ENCODE results near the gene COL4A2.

DNA sequence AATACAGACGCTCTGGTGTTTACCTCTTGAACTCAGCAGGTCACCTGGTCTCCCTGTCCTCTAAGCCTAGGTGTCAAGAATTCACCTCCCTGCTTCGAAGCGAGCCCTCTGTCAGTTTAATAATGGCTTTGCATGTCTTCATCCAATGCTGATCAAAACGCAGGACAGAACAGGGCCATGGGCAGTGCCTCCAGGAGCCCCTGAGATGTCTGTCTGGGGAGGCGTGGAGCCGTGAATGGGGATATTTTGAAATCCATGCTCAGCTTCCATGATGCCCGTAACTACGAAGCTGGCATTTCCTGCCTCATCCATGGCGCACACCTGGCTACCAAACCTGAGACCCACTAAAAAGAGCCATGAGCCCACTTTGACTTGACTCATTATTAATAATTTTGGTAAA is 140.7 kb downstream of the COL4A2 start:
- TF ChIP-seq, protein P1, sequence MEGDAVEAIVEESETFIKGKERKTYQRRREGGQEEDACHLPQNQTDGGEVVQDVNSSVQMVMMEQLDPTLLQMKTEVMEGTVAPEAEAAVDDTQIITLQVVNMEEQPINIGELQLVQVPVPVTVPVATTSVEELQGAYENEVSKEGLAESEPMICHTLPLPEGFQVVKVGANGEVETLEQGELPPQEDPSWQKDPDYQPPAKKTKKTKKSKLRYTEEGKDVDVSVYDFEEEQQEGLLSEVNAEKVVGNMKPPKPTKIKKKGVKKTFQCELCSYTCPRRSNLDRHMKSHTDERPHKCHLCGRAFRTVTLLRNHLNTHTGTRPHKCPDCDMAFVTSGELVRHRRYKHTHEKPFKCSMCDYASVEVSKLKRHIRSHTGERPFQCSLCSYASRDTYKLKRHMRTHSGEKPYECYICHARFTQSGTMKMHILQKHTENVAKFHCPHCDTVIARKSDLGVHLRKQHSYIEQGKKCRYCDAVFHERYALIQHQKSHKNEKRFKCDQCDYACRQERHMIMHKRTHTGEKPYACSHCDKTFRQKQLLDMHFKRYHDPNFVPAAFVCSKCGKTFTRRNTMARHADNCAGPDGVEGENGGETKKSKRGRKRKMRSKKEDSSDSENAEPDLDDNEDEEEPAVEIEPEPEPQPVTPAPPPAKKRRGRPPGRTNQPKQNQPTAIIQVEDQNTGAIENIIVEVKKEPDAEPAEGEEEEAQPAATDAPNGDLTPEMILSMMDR (tag by site-specific recombination; IDR thresholded peaks at IDR 0.05) = no peak
- TF ChIP-seq ZNF629 (tag by site-specific recombination; IDR thresholded peaks at IDR 0.05) (no peak), PRDM1 (tag by site-specific recombination; IDR thresholded peaks at IDR 0.05) (no peak), ZNF140 (tag by site-specific recombination; IDR thresholded peaks at IDR 0.05) (no peak), ZNF768 (tag by site-specific recombination; IDR thresholded peaks at IDR 0.05) (no peak), ZNF391 (tag by site-specific recombination; IDR thresholded peaks at IDR 0.05; ENCODE audit: borderline replicate concordance, low read depth) (no peak), SETDB1 (IDR thresholded peaks at IDR 0.05; ENCODE audit: insufficient read length, low read length) (no peak)
- TF ChIP-seq, protein P2, sequence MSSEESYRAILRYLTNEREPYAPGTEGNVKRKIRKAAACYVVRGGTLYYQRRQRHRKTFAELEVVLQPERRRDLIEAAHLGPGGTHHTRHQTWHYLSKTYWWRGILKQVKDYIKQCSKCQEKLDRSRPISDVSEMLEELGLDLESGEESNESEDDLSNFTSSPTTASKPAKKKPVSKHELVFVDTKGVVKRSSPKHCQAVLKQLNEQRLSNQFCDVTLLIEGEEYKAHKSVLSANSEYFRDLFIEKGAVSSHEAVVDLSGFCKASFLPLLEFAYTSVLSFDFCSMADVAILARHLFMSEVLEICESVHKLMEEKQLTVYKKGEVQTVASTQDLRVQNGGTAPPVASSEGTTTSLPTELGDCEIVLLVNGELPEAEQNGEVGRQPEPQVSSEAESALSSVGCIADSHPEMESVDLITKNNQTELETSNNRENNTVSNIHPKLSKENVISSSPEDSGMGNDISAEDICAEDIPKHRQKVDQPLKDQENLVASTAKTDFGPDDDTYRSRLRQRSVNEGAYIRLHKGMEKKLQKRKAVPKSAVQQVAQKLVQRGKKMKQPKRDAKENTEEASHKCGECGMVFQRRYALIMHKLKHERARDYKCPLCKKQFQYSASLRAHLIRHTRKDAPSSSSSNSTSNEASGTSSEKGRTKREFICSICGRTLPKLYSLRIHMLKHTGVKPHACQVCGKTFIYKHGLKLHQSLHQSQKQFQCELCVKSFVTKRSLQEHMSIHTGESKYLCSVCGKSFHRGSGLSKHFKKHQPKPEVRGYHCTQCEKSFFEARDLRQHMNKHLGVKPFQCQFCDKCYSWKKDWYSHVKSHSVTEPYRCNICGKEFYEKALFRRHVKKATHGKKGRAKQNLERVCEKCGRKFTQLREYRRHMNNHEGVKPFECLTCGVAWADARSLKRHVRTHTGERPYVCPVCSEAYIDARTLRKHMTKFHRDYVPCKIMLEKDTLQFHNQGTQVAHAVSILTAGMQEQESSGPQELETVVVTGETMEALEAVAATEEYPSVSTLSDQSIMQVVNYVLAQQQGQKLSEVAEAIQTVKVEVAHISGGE (tag by site-specific recombination; conservative IDR thresholded peaks at IDR 0.05; ENCODE audit: low read depth) = no peak
- TF ChIP-seq, protein P3, sequence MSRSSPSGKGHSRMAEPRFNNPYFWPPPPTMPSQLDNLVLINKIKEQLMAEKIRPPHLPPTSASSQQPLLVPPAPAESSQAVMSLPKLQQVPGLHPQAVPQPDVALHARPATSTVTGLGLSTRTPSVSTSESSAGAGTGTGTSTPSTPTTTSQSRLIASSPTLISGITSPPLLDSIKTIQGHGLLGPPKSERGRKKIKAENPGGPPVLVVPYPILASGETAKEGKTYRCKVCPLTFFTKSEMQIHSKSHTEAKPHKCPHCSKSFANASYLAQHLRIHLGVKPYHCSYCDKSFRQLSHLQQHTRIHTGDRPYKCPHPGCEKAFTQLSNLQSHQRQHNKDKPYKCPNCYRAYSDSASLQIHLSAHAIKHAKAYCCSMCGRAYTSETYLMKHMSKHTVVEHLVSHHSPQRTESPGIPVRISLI (tag by site-specific recombination; IDR thresholded peaks at IDR 0.05) = no peak
